ENCODE data around the gene GRHL3.

The GRHL3 gene

DNA sequence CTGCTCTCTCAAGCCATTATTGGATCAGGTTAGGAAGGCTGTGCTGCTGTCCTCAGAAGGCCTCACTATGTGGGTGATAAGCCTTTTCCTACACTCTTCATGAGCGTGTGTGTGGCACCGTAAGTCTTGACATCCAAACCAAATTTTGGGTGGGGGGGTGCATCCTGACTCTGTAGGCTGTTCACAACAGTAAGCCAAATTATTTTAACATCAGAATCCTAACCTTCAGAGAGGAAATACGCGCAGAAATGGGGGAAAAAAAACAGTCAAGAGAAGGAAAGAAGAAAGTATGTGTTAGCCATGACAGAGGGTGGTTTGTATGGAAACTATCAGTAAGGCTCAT is 73.4 kb downstream of the GRHL3 start:
- no peak for DNase-seq (ENCODE audit: low spot score)
- in situ Hi-C loops (cut with MboI; ENCODE audit: low pct_unique_long_range_greater_than_20kb, low sequenced_read_pairs, unreplicated experiment) = loop anchor here (5.0 kb wide), 1 partner anchor 190 kb away; no protein-coding TSS in a partner anchor
- TF ChIP-seq, protein P1, sequence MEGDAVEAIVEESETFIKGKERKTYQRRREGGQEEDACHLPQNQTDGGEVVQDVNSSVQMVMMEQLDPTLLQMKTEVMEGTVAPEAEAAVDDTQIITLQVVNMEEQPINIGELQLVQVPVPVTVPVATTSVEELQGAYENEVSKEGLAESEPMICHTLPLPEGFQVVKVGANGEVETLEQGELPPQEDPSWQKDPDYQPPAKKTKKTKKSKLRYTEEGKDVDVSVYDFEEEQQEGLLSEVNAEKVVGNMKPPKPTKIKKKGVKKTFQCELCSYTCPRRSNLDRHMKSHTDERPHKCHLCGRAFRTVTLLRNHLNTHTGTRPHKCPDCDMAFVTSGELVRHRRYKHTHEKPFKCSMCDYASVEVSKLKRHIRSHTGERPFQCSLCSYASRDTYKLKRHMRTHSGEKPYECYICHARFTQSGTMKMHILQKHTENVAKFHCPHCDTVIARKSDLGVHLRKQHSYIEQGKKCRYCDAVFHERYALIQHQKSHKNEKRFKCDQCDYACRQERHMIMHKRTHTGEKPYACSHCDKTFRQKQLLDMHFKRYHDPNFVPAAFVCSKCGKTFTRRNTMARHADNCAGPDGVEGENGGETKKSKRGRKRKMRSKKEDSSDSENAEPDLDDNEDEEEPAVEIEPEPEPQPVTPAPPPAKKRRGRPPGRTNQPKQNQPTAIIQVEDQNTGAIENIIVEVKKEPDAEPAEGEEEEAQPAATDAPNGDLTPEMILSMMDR (IDR thresholded peaks at IDR 0.05; ENCODE audit: extremely low read depth, insufficient read depth, missing control alignments) = no peak

DNA sequence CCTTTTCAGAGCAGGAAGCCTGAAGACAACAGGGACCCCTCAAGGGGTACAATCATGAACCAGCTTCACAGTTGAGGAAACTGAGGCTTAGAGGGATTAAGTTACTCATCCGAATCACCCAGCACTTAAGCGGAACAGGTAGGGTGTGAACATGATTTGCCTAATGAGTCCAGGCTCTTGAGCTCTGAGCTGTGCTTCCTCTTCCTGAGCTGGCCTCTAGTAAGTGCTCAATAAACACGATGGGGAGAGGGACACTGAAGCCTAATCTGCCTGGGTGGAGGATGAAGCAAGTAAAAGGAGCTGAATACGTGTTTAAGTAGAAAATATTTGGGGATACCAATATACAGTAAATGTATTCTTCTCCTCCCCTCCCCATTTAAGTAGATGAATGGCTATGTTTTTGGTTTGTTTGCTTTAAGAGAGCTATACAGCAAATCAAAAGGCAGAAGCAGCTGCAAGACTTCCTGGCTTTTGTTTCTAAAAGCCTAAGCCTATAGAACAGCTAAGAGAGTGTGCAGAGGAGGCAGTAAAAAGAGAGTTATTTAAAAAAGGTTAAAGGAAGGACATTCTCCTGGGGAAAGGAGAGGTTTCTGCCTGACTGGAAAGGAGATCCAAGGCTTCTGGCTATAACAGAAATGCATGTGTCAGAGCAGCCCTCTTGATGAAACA is 74.0 kb downstream of the GRHL3 start:
- TF ChIP-seq, protein P1 (IDR thresholded peaks at IDR 0.05; ENCODE audit: extremely low read depth, insufficient read depth, missing control alignments) = no peak
- in situ Hi-C loops (cut with MboI; ENCODE audit: low pct_unique_long_range_greater_than_20kb, low sequenced_read_pairs, unreplicated experiment) = loop anchor here (5.0 kb wide), 1 partner anchor 191 kb away; no protein-coding TSS in a partner anchor
- DNase-seq (ENCODE audit: low spot score) = no peak

DNA sequence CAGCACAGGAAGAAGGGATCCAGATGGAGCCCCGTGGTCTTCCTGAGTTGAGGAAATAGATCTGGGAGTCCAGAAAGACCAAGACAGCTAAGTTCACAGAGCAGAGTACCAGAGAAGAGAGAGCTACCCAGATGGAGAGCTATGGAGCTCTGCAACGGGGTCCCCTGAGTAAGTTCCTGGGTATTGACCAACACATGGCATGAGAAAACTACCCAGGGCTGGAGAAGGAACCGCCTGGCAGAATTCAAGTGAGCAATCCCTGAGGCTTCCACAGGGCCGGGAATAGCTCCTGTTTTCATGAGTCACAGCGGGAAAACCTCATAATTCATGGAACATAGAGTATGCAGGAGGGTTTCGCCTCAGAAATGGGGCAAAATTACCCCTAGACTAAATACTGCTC is 74.7 kb downstream of the GRHL3 start:
- in situ Hi-C loops (cut with MboI; ENCODE audit: low pct_unique_long_range_greater_than_20kb, low sequenced_read_pairs, unreplicated experiment) = loop anchor here (5.0 kb wide), 1 partner anchor 192 kb away; no protein-coding TSS in a partner anchor
- DNase-seq (ENCODE audit: low spot score) = no peak

DNA sequence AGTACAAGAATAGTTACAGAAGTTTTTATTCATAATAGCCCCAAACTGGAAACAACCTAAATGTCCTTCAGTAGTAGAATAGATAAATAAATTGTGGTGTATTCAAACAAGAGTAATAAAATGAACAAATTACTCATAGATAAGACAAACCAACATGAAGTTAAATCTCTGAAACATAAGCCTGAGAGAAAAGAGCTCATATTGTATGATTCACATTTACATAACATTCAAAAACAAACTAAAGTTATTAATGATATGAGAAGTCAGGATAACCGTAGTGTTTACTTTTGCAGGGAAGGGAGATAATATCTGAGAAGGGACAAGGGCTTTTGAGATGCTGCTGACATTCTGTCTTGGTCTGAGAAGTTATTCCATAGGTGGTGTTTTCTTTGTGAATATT is 80.9 kb downstream of the GRHL3 start:
- in situ Hi-C loops (cut with MboI; ENCODE audit: low pct_unique_long_range_greater_than_20kb, low sequenced_read_pairs, unreplicated experiment) = no loop called here
- no peak for DNase-seq (ENCODE audit: low spot score)
- TF ChIP-seq, protein P1 (IDR thresholded peaks at IDR 0.05; ENCODE audit: extremely low read depth, insufficient read depth, missing control alignments) = no peak

More for the DNA sequence above, 74.7 kb downstream of the GRHL3 start:
- TF ChIP-seq, protein P1 (IDR thresholded peaks at IDR 0.05; ENCODE audit: extremely low read depth, insufficient read depth, missing control alignments) = no peak

DNA sequence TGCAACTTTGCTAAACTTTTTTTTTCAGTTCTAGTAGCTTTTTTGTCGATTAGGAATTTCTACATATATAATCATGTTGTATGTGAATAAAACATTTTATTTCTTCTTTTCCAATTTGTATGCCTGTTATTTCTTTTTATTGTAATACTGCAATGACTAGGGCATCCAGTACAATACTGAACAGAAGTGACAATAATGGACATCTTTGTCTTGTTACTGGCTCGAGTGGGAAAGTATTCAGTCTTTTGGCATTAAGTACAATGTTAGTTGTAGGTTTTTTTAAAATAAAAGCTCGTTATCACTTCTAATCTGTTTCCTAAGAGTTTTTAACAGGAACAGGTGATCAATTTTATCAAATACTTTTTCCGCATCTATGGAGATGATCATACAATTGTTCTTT is 84.6 kb downstream of the GRHL3 start:
- no peak for DNase-seq (ENCODE audit: low spot score)
- TF ChIP-seq, protein P1 (IDR thresholded peaks at IDR 0.05; ENCODE audit: extremely low read depth, insufficient read depth, missing control alignments) = no peak
- in situ Hi-C loops (cut with MboI; ENCODE audit: low pct_unique_long_range_greater_than_20kb, low sequenced_read_pairs, unreplicated experiment) = no loop called here
